ENCODE results near the gene MDFIC. TPM values are rescaled to one million over a fixed set of nuclear protein-coding genes. Genes with fewer than 3 reads are reported as not detected.

MDFIC gene
- total and polyA plus RNA-seq, 7 donors = 4.4 to 58.1 (median 33.0) TPM

- Histone ChIP-seq H3K36me3 (no peaks in the 10 kb centered on the region), H3K4me3 (no peak overlapping the region), H3K4me1 (peaks cover 0 to 62% (median 20%) of the 10 kb centered on the region in 4 donors), H3K27ac (peak overlapping the region in 3 of 4 donors; percentile 10 to 27 (median 26)), H3K27me3 (no peaks in the 10 kb centered on the region), H3K9me3 (no peaks in the 10 kb centered on the region)
- intact Hi-C loops (cut with DNase I) = no loop called here
- no peak for DNase-seq
- 90 to 91% methylated on average over 5 of the region's 5 CpGs for WGBS, 2 donors
- TF ChIP-seq POLR2A (IDR thresholded peaks at IDR 0.05) = no peak
- TF ChIP-seq, protein P1, sequence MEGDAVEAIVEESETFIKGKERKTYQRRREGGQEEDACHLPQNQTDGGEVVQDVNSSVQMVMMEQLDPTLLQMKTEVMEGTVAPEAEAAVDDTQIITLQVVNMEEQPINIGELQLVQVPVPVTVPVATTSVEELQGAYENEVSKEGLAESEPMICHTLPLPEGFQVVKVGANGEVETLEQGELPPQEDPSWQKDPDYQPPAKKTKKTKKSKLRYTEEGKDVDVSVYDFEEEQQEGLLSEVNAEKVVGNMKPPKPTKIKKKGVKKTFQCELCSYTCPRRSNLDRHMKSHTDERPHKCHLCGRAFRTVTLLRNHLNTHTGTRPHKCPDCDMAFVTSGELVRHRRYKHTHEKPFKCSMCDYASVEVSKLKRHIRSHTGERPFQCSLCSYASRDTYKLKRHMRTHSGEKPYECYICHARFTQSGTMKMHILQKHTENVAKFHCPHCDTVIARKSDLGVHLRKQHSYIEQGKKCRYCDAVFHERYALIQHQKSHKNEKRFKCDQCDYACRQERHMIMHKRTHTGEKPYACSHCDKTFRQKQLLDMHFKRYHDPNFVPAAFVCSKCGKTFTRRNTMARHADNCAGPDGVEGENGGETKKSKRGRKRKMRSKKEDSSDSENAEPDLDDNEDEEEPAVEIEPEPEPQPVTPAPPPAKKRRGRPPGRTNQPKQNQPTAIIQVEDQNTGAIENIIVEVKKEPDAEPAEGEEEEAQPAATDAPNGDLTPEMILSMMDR (IDR thresholded peaks at IDR 0.05) = no peak
- no peak for TF ChIP-seq EP300 (IDR thresholded peaks at IDR 0.05)
- TF ChIP-seq POLR2AphosphoS5 (IDR thresholded peaks at IDR 0.05) = no peak
Observed at GRCh38 chr7:114932991-114933390, 11.1 kb downstream of the MDFIC start.

- no peak overlapping the region for H3K4me3 ChIP-seq
- no peaks in the 10 kb centered on the region for H3K27me3 ChIP-seq
- intact Hi-C loops (cut with DNase I) = no loop called here
- TF ChIP-seq, protein P1 (IDR thresholded peaks at IDR 0.05) = no peak
- TF ChIP-seq POLR2AphosphoS5 (IDR thresholded peaks at IDR 0.05) (no peak), POLR2A (IDR thresholded peaks at IDR 0.05) (no peak), EP300 (IDR thresholded peaks at IDR 0.05) (no peak)
- peak overlapping the region in 2 of 4 donors; percentile 6 to 27 for H3K27ac ChIP-seq
- no peaks in the 10 kb centered on the region for H3K9me3 ChIP-seq
- WGBS, 2 donors = 91% methylated on average over 5 of the region's 5 CpGs
- peaks cover 0 to 62% (median 20%) of the 10 kb centered on the region in 4 donors for H3K4me1 ChIP-seq
- no peak for DNase-seq
- no peaks in the 10 kb centered on the region for H3K36me3 ChIP-seq
Observed at GRCh38 chr7:114933658-114934057, 11.8 kb downstream of the MDFIC start.

DNA sequence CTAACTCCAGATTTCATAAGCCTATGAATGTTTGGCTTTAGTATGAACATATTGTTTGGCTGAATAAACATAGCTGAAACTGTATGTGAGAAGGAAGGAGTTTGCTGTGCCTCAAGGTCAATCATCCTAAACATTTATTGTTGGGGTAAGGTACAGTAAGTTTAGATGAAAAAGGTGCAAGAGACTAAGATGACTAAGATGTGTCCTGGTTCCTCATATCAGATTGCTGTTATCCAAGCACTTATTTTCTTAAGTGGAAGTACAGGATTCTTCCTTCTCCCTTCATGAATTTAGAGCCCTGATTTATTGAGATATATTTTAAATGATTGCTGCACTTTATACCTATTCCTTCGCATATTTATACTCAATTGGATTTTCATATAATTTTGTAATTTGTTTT, 12.2 kb downstream of the MDFIC start:
- H3K27ac ChIP-seq = peak overlapping the region in 2 of 4 donors; percentile 6 to 27
- H3K36me3 ChIP-seq = no peaks in the 10 kb centered on the region
- TF ChIP-seq EP300 (IDR thresholded peaks at IDR 0.05) = no peak
- no peaks in the 10 kb centered on the region for H3K9me3 ChIP-seq
- 91 to 97% methylated on average over 1 of the region's 1 CpG for WGBS, 2 donors
- DNase-seq = no peak
- peaks cover 0 to 62% (median 20%) of the 10 kb centered on the region in 4 donors for H3K4me1 ChIP-seq
- H3K27me3 ChIP-seq = no peaks in the 10 kb centered on the region
- intact Hi-C loops (cut with DNase I) = no loop called here
- H3K4me3 ChIP-seq = no peak overlapping the region

DNA sequence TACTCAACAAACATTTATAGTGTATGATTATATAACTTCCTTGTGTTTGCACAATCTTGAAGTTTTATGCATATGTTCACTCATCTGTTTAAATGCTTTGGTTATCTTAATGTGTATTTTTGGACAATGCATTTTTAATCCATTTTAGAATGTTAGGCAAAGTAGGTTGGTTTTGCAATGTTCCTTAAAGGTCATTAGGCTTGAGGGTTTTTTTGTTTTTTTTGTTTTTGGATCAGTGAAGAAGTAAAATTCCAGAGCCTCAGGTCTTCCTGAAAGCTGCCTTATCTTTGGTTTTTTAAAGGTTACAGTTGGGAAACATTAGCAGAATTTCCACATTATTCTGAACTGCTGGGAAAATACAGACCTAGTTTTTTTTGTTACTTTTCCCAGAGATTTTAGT, 12.8 kb downstream of the MDFIC start:
- no peak for DNase-seq
- H3K4me1 ChIP-seq = peaks cover 0 to 62% (median 22%) of the 10 kb centered on the region in 4 donors
- peak overlapping the region in 1 of 4 donors; percentile 12 for H3K27ac ChIP-seq
- no peaks in the 10 kb centered on the region for H3K27me3 ChIP-seq
- TF ChIP-seq, protein P1 (IDR thresholded peaks at IDR 0.05) = no peak
- TF ChIP-seq POLR2AphosphoS5 (IDR thresholded peaks at IDR 0.05) = no peak
- no peak for TF ChIP-seq EP300 (IDR thresholded peaks at IDR 0.05)
- no peak for TF ChIP-seq POLR2A (IDR thresholded peaks at IDR 0.05)
- intact Hi-C loops (cut with DNase I) = no loop called here
- H3K4me3 ChIP-seq = no peak overlapping the region
- no peaks in the 10 kb centered on the region for H3K36me3 ChIP-seq
- no peaks in the 10 kb centered on the region for H3K9me3 ChIP-seq

GRCh38 chr7:114936471-114936870, 14.6 kb downstream of the MDFIC start:
- TF ChIP-seq POLR2AphosphoS5 (IDR thresholded peaks at IDR 0.05) (no peak), POLR2A (IDR thresholded peaks at IDR 0.05) (no peak), EP300 (IDR thresholded peaks at IDR 0.05) (no peak)
- TF ChIP-seq, protein P1 (IDR thresholded peaks at IDR 0.05) = no peak
- 75 to 87% methylated on average over 2 of the region's 2 CpGs for whole genome bisulfite sequencing, 2 donors
- Histone ChIP-seq H3K36me3 (no peaks in the 10 kb centered on the region), H3K9me3 (no peaks in the 10 kb centered on the region), H3K27ac (no peak overlapping the region), H3K4me1 (peaks cover 0 to 45% (median 22%) of the 10 kb centered on the region in 4 donors), H3K27me3 (no peaks in the 10 kb centered on the region), H3K4me3 (no peak overlapping the region)
- no peak for DNase-seq
- intact Hi-C loops (cut with DNase I) = no loop called here

All from sigmoid colon (tissue), 7 donors.